Measurements from ENCODE around the gene TECRL.

DNA sequence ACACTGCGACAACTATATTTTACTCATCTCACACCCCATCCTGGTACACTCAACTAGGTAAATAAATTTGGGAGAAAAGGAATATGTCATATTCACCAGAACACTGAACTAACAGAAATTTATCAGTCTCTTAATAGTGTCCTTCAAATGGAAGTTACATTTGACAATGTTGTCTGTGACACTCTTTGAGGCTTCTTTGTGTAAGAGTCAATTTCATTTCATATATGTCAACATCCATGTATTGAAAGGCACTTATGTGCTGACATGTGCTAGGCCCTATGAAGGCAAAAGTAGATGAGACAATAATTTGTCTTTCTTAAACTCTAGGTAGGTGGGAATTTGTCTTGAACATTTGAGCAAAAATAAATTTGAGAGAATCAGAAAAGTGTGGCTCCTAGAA, 82.0 kb downstream of the TECRL start:
- TF ChIP-seq, protein P1, sequence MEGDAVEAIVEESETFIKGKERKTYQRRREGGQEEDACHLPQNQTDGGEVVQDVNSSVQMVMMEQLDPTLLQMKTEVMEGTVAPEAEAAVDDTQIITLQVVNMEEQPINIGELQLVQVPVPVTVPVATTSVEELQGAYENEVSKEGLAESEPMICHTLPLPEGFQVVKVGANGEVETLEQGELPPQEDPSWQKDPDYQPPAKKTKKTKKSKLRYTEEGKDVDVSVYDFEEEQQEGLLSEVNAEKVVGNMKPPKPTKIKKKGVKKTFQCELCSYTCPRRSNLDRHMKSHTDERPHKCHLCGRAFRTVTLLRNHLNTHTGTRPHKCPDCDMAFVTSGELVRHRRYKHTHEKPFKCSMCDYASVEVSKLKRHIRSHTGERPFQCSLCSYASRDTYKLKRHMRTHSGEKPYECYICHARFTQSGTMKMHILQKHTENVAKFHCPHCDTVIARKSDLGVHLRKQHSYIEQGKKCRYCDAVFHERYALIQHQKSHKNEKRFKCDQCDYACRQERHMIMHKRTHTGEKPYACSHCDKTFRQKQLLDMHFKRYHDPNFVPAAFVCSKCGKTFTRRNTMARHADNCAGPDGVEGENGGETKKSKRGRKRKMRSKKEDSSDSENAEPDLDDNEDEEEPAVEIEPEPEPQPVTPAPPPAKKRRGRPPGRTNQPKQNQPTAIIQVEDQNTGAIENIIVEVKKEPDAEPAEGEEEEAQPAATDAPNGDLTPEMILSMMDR (conservative IDR thresholded peaks at IDR 0.05 in 1 of 2, IDR thresholded peaks at IDR 0.05 in 1 of 2; ENCODE audit: low read depth in 1 of 2, low read length in 2 of 2), result no peak
- no peak for TF ChIP-seq EZH2 (IDR thresholded peaks at IDR 0.05; ENCODE audit: low read length, missing control alignments)
